Neuronal stem cell (in vitro differentiated cells): ENCODE measurements around the gene ARMC12.
"Not testable (repeated sequence)": the region's sequence is repeated elsewhere in the genome, so short reads cannot be mapped to it uniquely, and the experiment has no call there.

ENCODE experiments used
- DNase-seq: peaks from one replicate; pipeline ENCODE4 v3.0.0-alpha.2; 2013; ENCODE audit warnings: low spot score
- H2AFZ ChIP-seq: one replicate; pipeline ENCODE4 v1.6.1; 2013; ENCODE audit warnings: mild to moderate bottlenecking, low read length, inconsistent platforms
- H2AK5ac ChIP-seq: 2 replicates; pipeline ENCODE4 v1.6.1; 2013; ENCODE audit warnings: low read depth, mild to moderate bottlenecking, inconsistent platforms, low read length, moderate library complexity, mixed read lengths
- H2BK120ac ChIP-seq: 2 replicates; pipeline ENCODE4 v1.6.1; 2013; ENCODE audit warnings: low read depth, mild to moderate bottlenecking, inconsistent platforms, low read length, moderate library complexity, mixed read lengths
- H2BK12ac ChIP-seq: one replicate; pipeline ENCODE4 v1.6.1; 2013; ENCODE audit warnings: low read length, inconsistent platforms
- H2BK15ac ChIP-seq: 2 replicates; pipeline ENCODE4 v1.6.1; 2013; ENCODE audit warnings: mild to moderate bottlenecking, low read length, inconsistent platforms, mixed read lengths
- H2BK5ac ChIP-seq: one replicate; pipeline ENCODE4 v1.6.1; 2013; ENCODE audit warnings: inconsistent platforms, mild to moderate bottlenecking, low read length, moderate library complexity
- H3K14ac ChIP-seq: one replicate; pipeline ENCODE4 v1.6.1; 2013; ENCODE audit warnings: low read length, inconsistent platforms
- H3K18ac ChIP-seq: 2 replicates; pipeline ENCODE4 v1.6.1; 2013; ENCODE audit warnings: low read length, inconsistent platforms
- H3K23ac ChIP-seq: 2 replicates; pipeline ENCODE4 v1.6.1; 2013; ENCODE audit warnings: low read depth, mild to moderate bottlenecking, mixed read lengths, low read length, inconsistent platforms; ENCODE audit not compliant: poor library complexity
- H3K27ac ChIP-seq: replicated peaks from 3 replicates; pipeline ENCODE4 v1.5.1; 2013; ENCODE audit warnings: low read length, inconsistent platforms
- H3K27me3 ChIP-seq, 3 experiments: 2 replicates each; pipeline ENCODE4 v1.6.1; 2013; ENCODE audit warnings: low read length in 3 of 3, mild to moderate bottlenecking in 2 of 3, inconsistent platforms in 1 of 3, low read depth in 1 of 3, mixed read lengths in 1 of 3, moderate library complexity in 1 of 3; ENCODE audit not compliant: control insufficient read depth in 3 of 3, insufficient read depth in 3 of 3
- H3K36me3 ChIP-seq, 2 donors: replicated peaks in 1 of 2; 2 replicates each; pipeline ENCODE4 v1.6.1; 2013; ENCODE audit warnings: low read length in 2 of 2; ENCODE audit not compliant: control insufficient read depth in 2 of 2, insufficient read depth in 2 of 2
- H3K4ac ChIP-seq: 2 replicates; pipeline ENCODE4 v1.6.1; 2013; ENCODE audit warnings: inconsistent platforms, mild to moderate bottlenecking, low read length, moderate library complexity
- H3K4me1 ChIP-seq, 2 donors: 1 replicate in 1 of 2; 2 replicates in 1 of 2; pipeline ENCODE4 v1.6.1; 2013; ENCODE audit warnings: low read length in 2 of 2, low read depth in 1 of 2; ENCODE audit not compliant: control insufficient read depth in 2 of 2, insufficient read depth in 1 of 2
- H3K4me2 ChIP-seq: one replicate; pipeline ENCODE4 v1.6.1; 2013; ENCODE audit warnings: mild to moderate bottlenecking, low read length, inconsistent platforms; ENCODE audit not compliant: insufficient read depth, poor library complexity, severe bottlenecking
- H3K4me3 ChIP-seq, 2 donors: 2 replicates each; pipeline ENCODE4 v1.5.1; 2013; ENCODE audit warnings: low read length in 2 of 2, mild to moderate bottlenecking in 2 of 2, inconsistent platforms in 1 of 2, moderate library complexity in 1 of 2
- H3K79me1 ChIP-seq: one replicate; pipeline ENCODE4 v1.6.1; 2013; ENCODE audit warnings: low read depth, mild to moderate bottlenecking, inconsistent platforms, low read length, moderate library complexity
- H3K9ac ChIP-seq: one replicate; pipeline ENCODE4 v1.6.1; 2013; ENCODE audit warnings: mild to moderate bottlenecking, low read depth, low read length, inconsistent platforms; ENCODE audit not compliant: poor library complexity
- H3K9me3 ChIP-seq, 2 donors: replicated peaks in 1 of 2; 2 replicates each; pipeline versions ENCODE3 to v1.6.1; 2013; ENCODE audit warnings: low read length in 2 of 2, mild to moderate bottlenecking in 2 of 2, inconsistent platforms in 1 of 2, low read depth in 1 of 2, mixed read lengths in 1 of 2, moderate library complexity in 1 of 2; ENCODE audit not compliant: control insufficient read depth in 2 of 2, insufficient read depth in 1 of 2
- H4K8ac ChIP-seq: one replicate; pipeline ENCODE4 v1.6.1; 2013; ENCODE audit warnings: low read depth, mild to moderate bottlenecking, inconsistent platforms, low read length, moderate library complexity
- H4K91ac ChIP-seq: one replicate; pipeline ENCODE4 v1.6.1; 2013; ENCODE audit warnings: low read length, low read depth, mild to moderate bottlenecking, inconsistent platforms; ENCODE audit not compliant: poor library complexity
- WGBS, 2 donors: extraction: QIAGEN DNeasy Blood & Tissue Kit; methylation state at CpG; one replicate each; pipeline ENCODE4 v1.1.7; 2013; ENCODE audit warnings: missing lambda C conversion rate in 2 of 2, mixed read lengths in 1 of 2; ENCODE audit not compliant: insufficient read length in 2 of 2, insufficient replicate concordance in 1 of 2; ENCODE audit errors: extremely low coverage in 2 of 2; 5-methylcytosine and 5-hydroxymethylcytosine counted together

The ARMC12 gene

GRCh38 chr6:35690006-35690405, 46.8 kb upstream of the ARMC12 start:
- H3K4me2 ChIP-seq, H3K23ac ChIP-seq, H3K36me3 ChIP-seq, H3K9me3 ChIP-seq, DNase-seq, H2BK5ac ChIP-seq, H3K79me1 ChIP-seq, H4K8ac ChIP-seq, H3K27ac ChIP-seq, H4K91ac ChIP-seq, H3K18ac ChIP-seq, H2BK15ac ChIP-seq, H2AK5ac ChIP-seq, H3K27me3 ChIP-seq, H3K9ac ChIP-seq, H2AFZ ChIP-seq, H3K4me3 ChIP-seq, H3K14ac ChIP-seq, H3K4ac ChIP-seq, H2BK12ac ChIP-seq, H2BK120ac ChIP-seq: not testable (repeated sequence)
- peaks cover 4 to 11% of the 10 kb centered on the region in 2 donors for H3K4me1 ChIP-seq
- WGBS, 2 donors: no CpG with 5 or more reads among the region's 16 CpGs

GRCh38 chr6:35690484-35690883, 46.3 kb upstream of the ARMC12 start:
- H3K4me3 ChIP-seq: no peak overlapping the region
- no peak for DNase-seq
- no peak overlapping the region for H3K9ac ChIP-seq
- no peak overlapping the region for H3K4me2 ChIP-seq
- no peak overlapping the region for H3K27ac ChIP-seq
- no peak overlapping the region for H2AK5ac ChIP-seq
- no peak overlapping the region for H3K14ac ChIP-seq
- H2BK15ac ChIP-seq: no peak overlapping the region
- no peak overlapping the region for H2BK120ac ChIP-seq
- no CpG with 5 or more reads among the region's 9 CpGs for WGBS, 2 donors
- H3K36me3 ChIP-seq: no peaks in the 10 kb centered on the region
- peaks cover 0 to 7% of the 10 kb centered on the region in 2 donors for H3K9me3 ChIP-seq
- H3K27me3 ChIP-seq: no peaks in the 10 kb centered on the region
- H3K18ac ChIP-seq: no peak overlapping the region
- H3K4ac ChIP-seq: no peak overlapping the region
- no peak overlapping the region for H2BK5ac ChIP-seq
- H2AFZ ChIP-seq: no peak overlapping the region
- no peak overlapping the region for H4K8ac ChIP-seq
- H2BK12ac ChIP-seq: no peak overlapping the region
- H3K4me1 ChIP-seq: peaks cover 4 to 11% of the 10 kb centered on the region in 2 donors
- H3K79me1 ChIP-seq: peaks cover 5% of the 10 kb centered on the region
- no peak overlapping the region for H4K91ac ChIP-seq
- H3K23ac ChIP-seq: no peak overlapping the region

GRCh38 chr6:35691027-35691824, 45.6 kb upstream of the ARMC12 start:
- no peak overlapping the region for H3K4ac ChIP-seq
- no peak overlapping the region for H2BK15ac ChIP-seq
- WGBS, 2 donors: no CpG with 5 or more reads among the region's 10 CpGs
- H4K8ac ChIP-seq: no peak overlapping the region
- DNase-seq: no peak
- H3K14ac ChIP-seq: no peak overlapping the region
- no peaks in the 10 kb centered on the region for H3K36me3 ChIP-seq
- H3K9me3 ChIP-seq: peaks cover 0 to 7% of the 10 kb centered on the region in 2 donors
- H4K91ac ChIP-seq: no peak overlapping the region
- H3K4me2 ChIP-seq: no peak overlapping the region
- no peaks in the 10 kb centered on the region for H3K27me3 ChIP-seq
- no peak overlapping the region for H2AK5ac ChIP-seq
- H2BK5ac ChIP-seq: no peak overlapping the region
- peak overlapping the region in 1 of 2 donors; percentile 30 for H3K4me3 ChIP-seq
- H3K23ac ChIP-seq: no peak overlapping the region
- no peak overlapping the region for H2BK12ac ChIP-seq
- no peak overlapping the region for H3K27ac ChIP-seq
- H3K9ac ChIP-seq: no peak overlapping the region
- H3K18ac ChIP-seq: peak overlapping the region; percentile 31
- H3K4me1 ChIP-seq: peaks cover 4 to 11% of the 10 kb centered on the region in 2 donors
- peak overlapping the region; percentile 77 for H2AFZ ChIP-seq
- peaks cover 5% of the 10 kb centered on the region for H3K79me1 ChIP-seq
- no peak overlapping the region for H2BK120ac ChIP-seq

- Histone ChIP-seq H2BK12ac (no peak overlapping the region), H3K18ac (no peak overlapping the region), H3K4me1 (peaks cover 0 to 8% of the 10 kb centered on the region in 2 donors), H3K14ac (no peak overlapping the region), H3K4me2 (no peak overlapping the region), H2BK120ac (no peak overlapping the region), H4K8ac (no peak overlapping the region), H3K4me3 (no peak overlapping the region), H2AFZ (no peak overlapping the region), H3K27ac (no peak overlapping the region), H2BK15ac (no peak overlapping the region), H3K36me3 (no peaks in the 10 kb centered on the region), H3K9ac (no peak overlapping the region), H2AK5ac (no peak overlapping the region), H2BK5ac (no peak overlapping the region), H3K9me3 (peaks cover 0 to 7% of the 10 kb centered on the region in 2 donors), H4K91ac (no peak overlapping the region), H3K79me1 (no peaks in the 10 kb centered on the region), H3K23ac (no peak overlapping the region), H3K4ac (no peak overlapping the region), H3K27me3 (no peaks in the 10 kb centered on the region)
- WGBS, 2 donors: no CpG with 5 or more reads among the region's 2 CpGs
- DNase-seq: no peak
Observed at GRCh38 chr6:35694462-35694861, 42.4 kb upstream of the ARMC12 start.
